K562 (cell line): ENCODE data around the gene UNC5C. TPM values are rescaled to one million over a fixed set of nuclear protein-coding genes. Genes with fewer than 3 reads are reported as not detected.

ENCODE experiments used
- ATAC-seq: fragments of 200-7000 bp; cut with Tn5 transposase; 3 replicates; pipeline ENCODE4 v1.9.1; 2020; ENCODE audit warnings: moderate library complexity
- BruUV-seq: library from RNA; stranded (reverse); fragments of 400-500 nt; replicated peaks from 2 replicates; lab custom pipeline; 2021; lab: Mats Ljungman, UMichigan
- CTCF ChIA-PET: fragments of 300-600 bp; formaldehyde crosslinking; extraction: SDS; loops from one replicate; lab custom pipeline; 2021; ENCODE audit warnings: low intra/inter-chr PET ratio; lab: Yijun Ruan, JAX
- POLR2A ChIA-PET: fragments of 300-600, 350-650 bp; sonication (Branson Sonifier 250); formaldehyde crosslinking; extraction: SDS; loops from one replicate; lab custom pipeline; 2021; ENCODE audit warnings: antibody characterized with exemption, inconsistent platforms; lab: Yijun Ruan, JAX
- DNase-seq, 4 experiments: peaks; one replicate each; pipeline versions ENCODE4 v3.0.0 to v3.0.0-alpha.2; 2011 to 2018; ENCODE audit warnings: low spot score in 3 of 4, mixed read lengths in 3 of 4; ENCODE audit errors: extremely low read depth in 1 of 4
- FAIRE-seq: peaks from 2 replicates; lab custom pipeline; 2011; peaks lifted over from hg19 to GRCh38; lab: Jason Lieb, UNC
- H2AFZ ChIP-seq: 2 replicates; pipeline ENCODE4 v1.6.0; 2011; ENCODE audit warnings: low read depth, low read length, control low read depth, inconsistent platforms
- H3K27ac ChIP-seq: fragments of 200-600 bp; 3 replicates; pipeline ENCODE4 v1.8.0; 2011; ENCODE audit warnings: low read depth, mild to moderate bottlenecking, control low read depth, inconsistent platforms, low read length, moderate library complexity, mixed read lengths; ENCODE audit errors: extremely low read depth
- H3K27me3 ChIP-seq, 2 experiments: fragments of 300-600 bp in 1 of 2; 2 replicates in 1 of 2; 3 replicates in 1 of 2; pipeline versions ENCODE4 v1.6.0 to v1.8.0; 2011; ENCODE audit warnings: inconsistent platforms in 2 of 2, low read length in 2 of 2, mild to moderate bottlenecking in 1 of 2, mixed read lengths in 1 of 2, moderate library complexity in 1 of 2; ENCODE audit not compliant: control insufficient read depth in 2 of 2, insufficient read depth in 2 of 2
- H3K36me3 ChIP-seq: fragments of 300-600 bp; 3 replicates; pipeline ENCODE4 v1.8.0; 2011; ENCODE audit warnings: mild to moderate bottlenecking, low read length, inconsistent platforms; ENCODE audit not compliant: control insufficient read depth, insufficient read depth
- H3K4me1 ChIP-seq, 2 experiments: fragments of 200-600 bp in 1 of 2; replicated peaks in 1 of 2; 2 replicates in 1 of 2; 3 replicates in 1 of 2; pipeline versions ENCODE4 v1.5.1 to v1.8.0; 2011; ENCODE audit warnings: inconsistent platforms in 2 of 2, low read length in 2 of 2, mild to moderate bottlenecking in 1 of 2, mixed read lengths in 1 of 2, moderate library complexity in 1 of 2; ENCODE audit not compliant: control insufficient read depth in 2 of 2, insufficient read depth in 2 of 2
- H3K4me2 ChIP-seq: 2 replicates; pipeline ENCODE4 v1.6.1; 2011; ENCODE audit warnings: low read length, control low read depth, inconsistent platforms, mixed read lengths; ENCODE audit not compliant: insufficient read depth
- H3K4me3 ChIP-seq: fragments of 200-600 bp; sonication (generic), shearing (Covaris generic); 2 replicates; pipeline ENCODE4 v1.5.1; 2016; ENCODE audit warnings: control low read depth, inconsistent platforms
- H3K79me2 ChIP-seq: fragments of 200-600 bp; 3 replicates; pipeline ENCODE4 v1.8.0; 2011; ENCODE audit warnings: low read length, inconsistent platforms; ENCODE audit not compliant: control insufficient read depth, insufficient read depth
- H3K9ac ChIP-seq, 2 experiments: 2 replicates each; pipeline versions ENCODE4 v1.6.0 to v1.6.1; 2011; ENCODE audit warnings: low read depth in 2 of 2, low read length in 2 of 2, control low read depth in 1 of 2, inconsistent platforms in 1 of 2, mild to moderate bottlenecking in 1 of 2, mixed read lengths in 1 of 2; ENCODE audit not compliant: insufficient read depth in 1 of 2
- H3K9me1 ChIP-seq: one replicate; pipeline ENCODE4 v1.6.0; 2011; ENCODE audit warnings: inconsistent platforms, mild to moderate bottlenecking, low read length, moderate library complexity; ENCODE audit not compliant: control insufficient read depth, insufficient read depth
- H3K9me3 ChIP-seq: replicated peaks from 2 replicates; pipeline ENCODE4 v1.5.1; 2011; ENCODE audit warnings: low read depth, low read length, inconsistent platforms; ENCODE audit not compliant: control insufficient read depth, insufficient read depth
- H4K20me1 ChIP-seq: replicated peaks from 2 replicates; pipeline ENCODE4 v1.6.1; 2011; ENCODE audit warnings: low read length, inconsistent platforms, mixed read lengths; ENCODE audit not compliant: control insufficient read depth, insufficient read depth
- BACH1 ChIP-seq: fragments of 200-800 bp; sonication (Bioruptor generic); IDR thresholded peaks from 2 replicates; pipeline ENCODE4 v1.6.1; 2016; ENCODE audit warnings: missing genetic modification characterization, missing compliant biosample characterization
- BCOR ChIP-seq: fragments of 450-650 bp; IDR thresholded peaks from 2 replicates; pipeline ENCODE4 v1.6.1; 2016
- CCAR2 ChIP-seq: fragments of 200-400 bp; formaldehyde crosslinking; IDR thresholded peaks from 2 replicates; pipeline ENCODE4 v1.6.1; 2017; ENCODE audit warnings: mild to moderate bottlenecking, low read depth, low read length
- CHCHD3 ChIP-seq: fragments of 250-450 bp; sonication (Bioruptor Pico); IDR thresholded peaks from 2 replicates; pipeline ENCODE4 v2.1.2; 2022; ENCODE audit warnings: mild to moderate bottlenecking
- RUNX1 ChIP-seq: sonication (generic); IDR thresholded peaks from 2 replicates; pipeline ENCODE4 v1.6.1; 2016; ENCODE audit warnings: antibody characterized with exemption, low read depth
- SUPT5H ChIP-seq: fragments of 450-650 bp; IDR thresholded peaks from 2 replicates; pipeline ENCODE4 v1.6.1; 2016
- WGBS: fragments of 100-300 bp; shearing (Covaris generic); methylation state at CpG from one replicate; pipeline ENCODE4 v1.1.6; 2016; ENCODE audit warnings: low coverage, mixed read lengths; ENCODE audit not compliant: insufficient coverage; ENCODE audit errors: missing lambda C conversion rate; 5-methylcytosine and 5-hydroxymethylcytosine counted together
- in situ Hi-C: fragments of 300-500 bp; cut with MboI; formaldehyde crosslinking; loops from 4 replicates; pipeline ENCODE4 v1.15.0; 2018; ENCODE audit warnings: inconsistent platforms, mixed read lengths
- intact Hi-C: fragments of 100-400 bp; cut with micrococcal nuclease; formaldehyde crosslinking; loops from 2 replicates; pipeline ENCODE4 v1.14.2; 2022
- polyA plus RNA-seq, 8 experiments: library from polyadenylated mRNA; depleted of rRNA in 4 of 8; stranded (reverse) in 5 of 8; unstranded in 3 of 8; fragments of >200 nt; fragmentation: Nextera tagmentation in 2 of 8; fragmentation: Illumina TruSeq in 1 of 8; extraction: Ambion mirVana in 2 of 8; extraction: Trizol in 1 of 8; gene quantifications; 2 replicates each; pipeline versions ENCODE4 v1.2.1 to v1.2.3, GENCODE V29; 2011 to 2014; ENCODE audit warnings: inconsistent platforms in 1 of 8, missing spikeins in 1 of 8
- total RNA-seq, 7 experiments: library from RNA; depleted of rRNA in 6 of 7; stranded (reverse); fragments of >200 nt in 6 of 7; fragmentation: Illumina TruSeq in 2 of 7; extraction: Trizol in 2 of 7; gene quantifications; 2 replicates each; pipeline versions ENCODE4 v1.2.1 to v1.2.3, GENCODE V29; 2011 to 2021; ENCODE audit warnings: low replicate concordance in 1 of 7
- TF ChIP-seq, protein P1 (sequence below): sonication (generic); formaldehyde crosslinking; IDR thresholded peaks from 2 replicates; pipeline ENCODE4 v1.8.0; 2022; ENCODE audit warnings: mild to moderate bottlenecking, missing genetic modification reagents

UNC5C gene
- total and polyA plus RNA-seq, 9 of the 15 experiments (the other 6 are each of a cell fraction or from before 2014, with no cell fraction given), result under 0.01 to 0.10 (median 0.03) TPM; not detected in 1

DNA sequence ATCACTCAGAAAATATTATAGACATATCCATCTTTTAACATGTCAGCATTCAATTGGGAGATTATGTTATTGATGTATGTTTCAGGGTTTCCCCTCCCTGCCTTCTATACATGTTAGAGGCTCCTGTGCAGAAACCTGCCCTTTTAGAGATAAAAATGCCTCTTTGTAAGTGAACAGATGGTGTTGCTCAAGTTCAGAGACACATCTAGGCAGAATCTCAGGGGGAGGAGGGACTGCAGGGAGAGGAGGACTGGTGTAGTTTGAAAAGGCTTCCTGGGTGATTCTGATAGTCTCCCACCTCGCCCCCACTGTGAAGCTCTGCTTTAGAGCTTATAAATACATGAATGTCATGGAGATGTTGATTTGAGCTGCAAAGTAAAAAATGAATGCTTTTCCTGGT is 12.0 kb upstream of the UNC5C start:
- no peak overlapping the region for H3K4me3 ChIP-seq
- ATAC-seq, result no peak
- intact Hi-C loops, result no loop called here
- H3K4me1 ChIP-seq, result no peaks in the 10 kb centered on the region
- no peak for DNase-seq
- H3K79me2 ChIP-seq, result no peaks in the 10 kb centered on the region
- ChIA-PET POLR2A (no interaction called here), CTCF (no interaction called here)
- FAIRE-seq, result no peak
- no peaks in the 10 kb centered on the region for H3K9me3 ChIP-seq
- no peaks in the 10 kb centered on the region for H3K36me3 ChIP-seq
- no peaks in the 10 kb centered on the region for H3K27me3 ChIP-seq
- no TSS peak for BruUV-seq
- no peak overlapping the region for H2AFZ ChIP-seq
- no peaks in the 10 kb centered on the region for H4K20me1 ChIP-seq
- H3K27ac ChIP-seq, result no peak overlapping the region
- H3K4me2 ChIP-seq, result no peak overlapping the region
- TF ChIP-seq SUPT5H (no peak), BACH1 (tag) (no peak), BCOR (no peak), CHCHD3 (CRISPR knock-in tag) (no peak), RUNX1 (no peak), CCAR2 (no peak)
- TF ChIP-seq, protein P1, sequence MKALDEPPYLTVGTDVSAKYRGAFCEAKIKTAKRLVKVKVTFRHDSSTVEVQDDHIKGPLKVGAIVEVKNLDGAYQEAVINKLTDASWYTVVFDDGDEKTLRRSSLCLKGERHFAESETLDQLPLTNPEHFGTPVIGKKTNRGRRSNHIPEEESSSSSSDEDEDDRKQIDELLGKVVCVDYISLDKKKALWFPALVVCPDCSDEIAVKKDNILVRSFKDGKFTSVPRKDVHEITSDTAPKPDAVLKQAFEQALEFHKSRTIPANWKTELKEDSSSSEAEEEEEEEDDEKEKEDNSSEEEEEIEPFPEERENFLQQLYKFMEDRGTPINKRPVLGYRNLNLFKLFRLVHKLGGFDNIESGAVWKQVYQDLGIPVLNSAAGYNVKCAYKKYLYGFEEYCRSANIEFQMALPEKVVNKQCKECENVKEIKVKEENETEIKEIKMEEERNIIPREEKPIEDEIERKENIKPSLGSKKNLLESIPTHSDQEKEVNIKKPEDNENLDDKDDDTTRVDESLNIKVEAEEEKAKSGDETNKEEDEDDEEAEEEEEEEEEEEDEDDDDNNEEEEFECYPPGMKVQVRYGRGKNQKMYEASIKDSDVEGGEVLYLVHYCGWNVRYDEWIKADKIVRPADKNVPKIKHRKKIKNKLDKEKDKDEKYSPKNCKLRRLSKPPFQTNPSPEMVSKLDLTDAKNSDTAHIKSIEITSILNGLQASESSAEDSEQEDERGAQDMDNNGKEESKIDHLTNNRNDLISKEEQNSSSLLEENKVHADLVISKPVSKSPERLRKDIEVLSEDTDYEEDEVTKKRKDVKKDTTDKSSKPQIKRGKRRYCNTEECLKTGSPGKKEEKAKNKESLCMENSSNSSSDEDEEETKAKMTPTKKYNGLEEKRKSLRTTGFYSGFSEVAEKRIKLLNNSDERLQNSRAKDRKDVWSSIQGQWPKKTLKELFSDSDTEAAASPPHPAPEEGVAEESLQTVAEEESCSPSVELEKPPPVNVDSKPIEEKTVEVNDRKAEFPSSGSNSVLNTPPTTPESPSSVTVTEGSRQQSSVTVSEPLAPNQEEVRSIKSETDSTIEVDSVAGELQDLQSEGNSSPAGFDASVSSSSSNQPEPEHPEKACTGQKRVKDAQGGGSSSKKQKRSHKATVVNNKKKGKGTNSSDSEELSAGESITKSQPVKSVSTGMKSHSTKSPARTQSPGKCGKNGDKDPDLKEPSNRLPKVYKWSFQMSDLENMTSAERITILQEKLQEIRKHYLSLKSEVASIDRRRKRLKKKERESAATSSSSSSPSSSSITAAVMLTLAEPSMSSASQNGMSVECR (CRISPR knock-in tag), result no peak
- H3K9ac ChIP-seq, result no peak overlapping the region
- in situ Hi-C loops, result no loop called here
- 0% methylated on average over 1 of the region's 1 CpG for WGBS
- H3K9me1 ChIP-seq, result no peaks in the 10 kb centered on the region
